Stimulated activated CD8-positive, alpha-beta memory T cell treated with anti-CD3 and anti-CD28 coated beads, Interleukin-4, amount 100 ng/mL, for 1 hour (primary cell): Measurements from ENCODE around the gene CTDNEP1.
"Not testable (repeated sequence)": the region's sequence is repeated elsewhere in the genome, so short reads cannot be mapped to it uniquely, and the experiment has no call there.

ENCODE experiments used
- DNase-seq, 2 donors: peaks; one replicate each; pipeline ENCODE4 v3.0.0-alpha.2; 2020; ENCODE audit warnings: low read depth in 2 of 2, low spot score in 1 of 2

The CTDNEP1 gene

GRCh38 chr17:7249214-7249613 is 2.3 kb downstream of the CTDNEP1 start:
- no peak for DNase-seq

- DNase-seq = no peak
Observed at GRCh38 chr17:7248796-7249195, 2.7 kb downstream of the CTDNEP1 start.

- no peak for DNase-seq
Observed at GRCh38 chr17:7246779-7247178, 4.8 kb downstream of the CTDNEP1 start.

DNA sequence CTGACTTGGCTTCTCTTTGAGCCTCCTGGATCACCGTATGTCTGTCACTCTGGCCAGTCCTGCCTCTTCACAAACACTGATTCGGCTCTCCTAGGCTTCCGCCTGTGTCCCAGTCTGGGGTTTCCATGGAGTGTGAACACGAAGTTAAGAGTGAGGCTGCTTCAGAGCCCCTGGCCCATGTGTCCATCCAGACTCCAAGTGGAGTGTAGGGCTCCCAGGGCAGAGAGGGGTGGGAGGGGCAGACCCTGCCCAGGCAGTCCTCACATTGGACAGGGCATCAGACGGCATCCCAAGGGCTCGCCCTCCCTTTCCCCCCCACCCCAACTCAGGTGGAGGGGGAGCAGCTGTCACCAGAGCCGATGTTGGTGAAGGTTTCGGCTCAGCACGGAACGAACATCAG is 7.7 kb downstream of the CTDNEP1 start:
- not testable (repeated sequence) for DNase-seq

DNA sequence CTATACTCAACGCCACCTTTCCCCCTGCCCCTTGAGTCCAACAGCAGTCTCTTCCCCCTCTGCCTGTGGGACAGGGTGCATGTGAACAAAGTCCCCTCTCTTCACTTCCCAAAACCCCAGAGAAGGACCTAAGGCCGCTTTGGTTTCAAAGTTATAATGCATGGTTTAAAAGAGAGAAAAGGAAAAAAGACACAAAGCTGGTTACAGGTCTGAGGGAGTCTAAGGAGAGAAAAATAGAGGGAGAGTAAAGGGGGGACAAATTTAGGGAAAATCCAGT is 8.1 kb downstream of the CTDNEP1 start:
- no peak for DNase-seq

DNA sequence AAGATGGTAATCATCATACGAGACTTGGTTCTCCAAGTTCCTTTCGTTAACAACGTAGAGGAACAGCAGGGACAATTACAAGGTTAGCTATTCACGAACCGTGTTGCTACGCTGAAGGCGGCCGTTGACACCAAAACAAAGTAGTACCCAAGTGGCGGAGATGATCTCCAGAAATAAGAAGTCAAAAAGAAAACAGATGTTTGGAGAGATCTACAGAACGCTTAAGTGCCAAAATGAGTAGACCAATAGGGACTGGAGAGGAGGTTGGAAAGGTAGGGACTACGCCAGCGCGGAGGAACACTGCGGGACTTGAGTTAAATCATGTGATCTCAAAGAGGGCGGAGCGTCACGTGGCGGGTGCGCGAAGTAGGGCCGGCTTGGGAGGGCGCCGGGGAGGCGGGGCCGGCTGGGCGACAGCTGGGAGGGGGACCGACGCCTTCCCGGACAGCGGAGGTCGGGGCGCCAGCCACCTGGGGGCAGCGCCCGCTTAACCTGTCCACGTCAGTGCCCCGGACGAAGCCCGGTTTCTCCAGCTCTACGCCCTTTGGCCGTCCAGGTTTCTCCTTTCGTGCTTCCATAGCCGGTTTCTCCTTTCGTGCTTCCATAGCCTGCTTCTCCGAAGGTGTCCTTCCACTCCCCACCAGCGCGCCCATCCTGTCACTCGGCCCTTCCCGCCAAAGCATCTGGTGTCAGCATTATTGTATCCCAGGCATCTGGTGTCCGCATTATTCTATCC is 8.6 kb downstream of the CTDNEP1 start:
- peak; percentile 87 to 90 for DNase-seq

DNA sequence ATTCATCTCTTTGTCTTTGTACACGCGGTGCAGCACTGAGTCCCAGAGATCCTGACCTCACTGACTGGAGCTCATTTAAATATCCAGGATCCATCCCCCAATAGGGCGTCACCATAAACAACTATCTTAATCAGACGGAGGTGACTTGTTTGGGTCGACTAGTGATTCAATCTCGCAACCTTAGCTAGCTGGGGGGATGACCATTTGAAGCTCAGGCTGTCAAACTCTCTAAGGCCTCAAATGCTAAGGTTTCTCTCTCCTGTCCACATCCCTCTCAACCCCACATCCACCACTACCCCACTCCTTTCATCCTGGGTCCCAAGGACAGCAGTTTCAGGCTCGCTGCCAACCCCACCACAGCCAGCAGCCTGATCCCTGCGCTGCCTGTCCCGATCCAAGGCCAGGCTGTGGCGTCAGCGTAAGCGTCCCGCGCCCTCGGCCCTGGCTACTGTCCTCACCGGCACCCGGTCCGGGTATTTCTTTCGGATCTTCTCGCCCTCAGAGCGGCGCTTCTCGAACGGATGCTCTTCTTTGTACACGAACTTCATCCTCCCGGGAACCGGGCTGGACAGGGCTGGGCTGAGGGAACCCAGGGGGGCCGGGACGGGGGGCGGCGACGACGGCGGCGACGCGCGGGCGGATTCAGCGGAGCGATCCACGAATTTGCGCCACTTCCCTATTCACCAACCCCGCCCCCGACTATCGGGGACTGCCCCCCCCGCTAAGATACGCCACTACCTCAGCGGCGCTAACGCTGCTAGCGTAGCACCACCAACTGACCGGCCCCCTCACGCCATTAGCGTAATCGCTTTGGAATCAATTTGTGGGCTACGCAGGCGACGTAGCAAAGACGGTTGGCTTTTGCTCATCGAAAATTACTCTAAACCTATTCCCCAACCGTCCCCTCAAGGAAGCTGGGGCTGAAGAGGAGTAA is 9.5 kb downstream of the CTDNEP1 start, which contains the start of gene GABARAP:
Gene GABARAP, minus strand, starts transcription at position 667 of the 934 bp plus-strand sequence. Its CDS starts 119 bp downstream, at position 548.
- peak; percentile 91 for DNase-seq

DNA sequence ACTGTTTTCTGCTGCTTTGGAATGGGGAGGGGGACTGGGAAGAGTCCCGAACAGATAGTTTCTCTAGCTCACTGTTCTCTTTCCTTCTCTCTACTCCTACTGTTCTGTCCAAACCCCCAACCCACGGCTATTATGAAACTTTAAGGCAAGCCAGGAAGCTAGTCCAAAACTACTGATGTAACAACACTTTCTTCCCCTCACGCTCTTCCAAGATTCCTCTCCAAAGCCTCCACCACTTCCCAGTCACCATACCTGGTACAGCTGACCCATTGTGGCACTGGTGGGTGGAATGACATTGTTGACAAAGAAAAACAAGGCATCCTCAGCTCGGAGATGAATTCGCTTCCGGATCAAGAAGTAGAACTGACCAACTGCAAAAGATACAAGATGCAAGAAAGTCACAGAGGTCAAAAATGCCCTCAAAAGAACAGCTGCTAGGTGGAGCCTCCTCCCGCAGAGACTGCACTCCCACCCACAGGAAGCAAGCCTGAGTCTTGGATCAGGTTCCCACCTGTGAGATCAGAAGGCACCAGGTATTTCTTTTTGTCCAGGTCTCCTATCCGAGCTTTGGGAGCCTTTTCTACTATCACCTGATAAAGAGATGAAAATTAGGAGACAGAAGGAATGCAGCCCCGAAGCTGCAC is 10.3 kb downstream of the CTDNEP1 start:
- DNase-seq = no peak

GRCh38 chr17:7240375-7240774 is 11.2 kb downstream of the CTDNEP1 start:
- DNase-seq = no peak

DNA sequence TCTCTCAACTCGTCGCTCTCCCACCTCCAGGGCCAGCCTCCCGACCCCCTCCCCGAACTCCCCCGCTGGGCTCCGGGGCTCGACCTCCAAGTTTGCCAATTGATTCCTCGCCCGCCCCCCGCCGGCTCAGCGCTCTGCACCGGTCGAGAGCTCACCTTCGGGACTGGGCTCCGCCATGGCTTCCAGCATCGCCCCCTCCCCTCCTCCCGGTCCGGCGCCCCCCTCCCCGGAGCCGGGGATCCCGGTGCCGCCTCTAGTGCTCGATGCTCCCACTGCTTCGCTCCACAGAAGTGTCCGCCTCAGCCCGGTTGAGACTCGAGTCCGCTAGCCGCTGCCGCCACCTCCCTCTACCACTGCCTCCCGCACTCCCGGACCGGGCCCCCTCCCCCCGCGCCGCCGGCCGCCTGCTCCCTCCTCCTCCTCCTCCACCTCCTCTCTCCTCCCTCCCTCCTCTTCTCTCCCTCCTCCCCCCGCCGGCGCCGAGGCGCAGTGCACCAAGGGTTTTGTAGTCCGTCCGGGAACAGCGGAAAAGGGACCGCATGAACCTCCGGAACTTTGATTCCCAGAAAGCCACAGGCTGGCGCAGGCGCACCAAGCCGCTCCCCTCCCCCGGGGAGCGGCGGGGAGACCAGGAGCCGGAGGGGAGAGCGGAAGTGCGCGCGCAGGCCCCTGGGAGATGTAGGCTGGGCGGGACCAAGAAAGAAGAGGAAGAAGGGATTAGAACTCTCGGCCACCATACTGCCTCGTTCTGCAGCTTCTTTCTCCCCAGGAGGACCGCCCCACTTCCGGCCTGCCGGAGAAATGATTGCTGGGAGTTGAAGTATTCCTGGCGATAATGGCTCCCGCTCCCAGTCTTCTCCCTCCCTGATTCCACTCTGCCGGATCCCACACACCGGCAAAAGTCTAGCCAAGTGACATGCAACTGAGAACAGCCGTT is 12.2 kb downstream of the CTDNEP1 start, which contains the start of gene PHF23:
Gene PHF23, minus strand, starts transcription at position 367 of the 937 bp plus-strand sequence. Its CDS starts 178 bp downstream, at position 189.
- DNase-seq = peak; percentile 93 to 96

GRCh38 chr17:7238420-7239090 is 13.0 kb downstream of the CTDNEP1 start:
- DNase-seq = no peak

DNA sequence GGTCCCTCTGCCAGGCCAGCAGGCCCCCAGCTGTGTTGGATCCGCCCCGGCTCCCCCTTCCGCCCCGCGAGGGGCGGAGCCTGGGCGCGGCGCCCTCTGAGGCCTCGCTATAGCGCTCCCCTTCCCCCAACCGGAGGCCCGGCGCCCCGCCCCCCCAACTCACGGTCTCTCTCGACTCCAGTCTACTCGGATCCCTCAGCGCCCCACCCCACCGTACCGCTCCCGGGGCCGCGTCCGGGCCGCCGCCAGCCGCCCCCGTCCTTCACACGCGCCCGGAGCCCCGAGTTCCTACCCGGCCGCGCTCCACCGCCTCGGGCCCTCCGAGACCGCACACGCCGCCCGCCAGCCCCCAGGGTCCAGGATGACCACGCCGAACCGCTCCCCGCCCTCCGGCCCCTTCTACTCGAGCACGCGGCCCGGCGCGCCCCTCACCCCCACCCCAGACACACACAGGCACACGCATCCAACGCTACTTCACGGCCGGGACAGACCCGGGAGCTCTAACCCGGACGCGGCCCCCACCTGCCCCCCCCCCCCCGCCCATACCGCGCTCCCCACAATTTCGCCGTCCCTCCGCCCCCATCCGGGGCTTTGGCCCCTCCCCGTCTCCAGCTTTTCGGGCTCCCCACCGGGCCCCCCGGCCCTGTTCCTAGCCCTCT is 13.6 kb downstream of the CTDNEP1 start:
- DNase-seq = peak; percentile 73 to 76

GRCh38 chr17:7237266-7237760 is 14.2 kb downstream of the CTDNEP1 start:
- no peak for DNase-seq

DNA sequence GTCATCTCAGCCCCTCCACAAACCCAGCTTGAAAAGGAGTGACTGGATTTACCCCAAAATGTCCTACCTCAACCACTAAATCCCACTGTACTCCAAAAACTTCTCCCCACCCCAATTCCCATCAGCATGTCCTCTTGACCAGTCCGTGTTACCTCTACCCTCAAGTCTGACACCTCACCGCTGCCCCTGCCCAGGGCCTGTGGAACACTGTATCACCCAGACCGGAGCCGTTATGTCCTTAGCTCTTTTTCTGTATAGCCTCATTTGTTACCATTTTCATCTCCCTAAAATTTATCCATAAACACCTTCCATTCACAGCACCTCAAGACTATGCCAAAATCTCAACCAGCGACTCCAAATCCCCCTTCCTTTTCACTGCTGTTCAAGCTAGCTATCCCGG is 14.7 kb downstream of the CTDNEP1 start:
- no peak for DNase-seq

GRCh38 chr17:7235693-7236665 is 15.6 kb downstream of the CTDNEP1 start:
- no peak for DNase-seq

DNA sequence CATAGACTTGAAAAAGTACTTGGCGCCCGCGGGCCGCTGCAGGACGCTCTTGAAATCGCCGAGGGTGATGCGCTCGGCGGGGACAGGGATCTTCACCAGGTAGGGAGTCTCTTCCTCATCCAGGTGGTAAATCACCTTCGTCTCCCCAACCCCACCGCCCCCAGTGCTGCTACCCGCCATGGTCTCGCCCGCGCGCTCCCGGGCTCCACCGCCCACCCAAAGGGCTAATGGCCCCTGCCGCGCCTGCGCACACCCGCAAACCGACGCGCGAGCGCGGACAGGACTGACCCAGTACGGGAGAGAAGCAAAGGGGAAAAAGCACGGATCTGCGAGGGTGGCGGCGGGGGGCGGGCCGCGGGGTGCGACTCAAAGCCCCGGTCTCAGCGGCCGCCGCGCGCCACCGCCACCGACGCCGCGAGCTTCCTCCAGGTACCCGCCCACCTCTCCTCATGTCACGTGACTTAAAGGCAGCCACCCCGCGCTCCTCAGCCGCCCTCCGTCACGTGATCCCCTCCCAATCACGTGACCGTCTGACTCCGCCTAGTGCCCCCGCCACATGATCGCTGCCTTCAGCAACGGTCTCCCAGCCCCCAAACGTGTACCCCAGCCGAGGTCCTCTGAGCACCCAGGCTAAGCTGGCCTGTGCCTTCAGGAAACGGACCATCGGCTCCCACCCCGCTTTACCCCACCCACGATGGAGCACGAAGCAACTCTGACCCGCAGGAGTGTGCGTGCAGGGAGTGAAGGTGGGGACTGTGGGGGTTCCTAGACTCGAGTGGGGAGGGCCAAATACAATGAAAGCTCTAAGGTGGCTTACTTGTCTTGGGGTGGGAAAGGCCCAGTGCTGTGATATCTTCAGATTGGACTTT is 17.2 kb downstream of the CTDNEP1 start, which contains the start of gene DVL2:
Gene DVL2, minus strand, starts transcription at position 435 of the 869 bp plus-strand sequence. Its CDS starts 255 bp downstream, at position 180.
- DNase-seq = peak; percentile 79 to 90

DNA sequence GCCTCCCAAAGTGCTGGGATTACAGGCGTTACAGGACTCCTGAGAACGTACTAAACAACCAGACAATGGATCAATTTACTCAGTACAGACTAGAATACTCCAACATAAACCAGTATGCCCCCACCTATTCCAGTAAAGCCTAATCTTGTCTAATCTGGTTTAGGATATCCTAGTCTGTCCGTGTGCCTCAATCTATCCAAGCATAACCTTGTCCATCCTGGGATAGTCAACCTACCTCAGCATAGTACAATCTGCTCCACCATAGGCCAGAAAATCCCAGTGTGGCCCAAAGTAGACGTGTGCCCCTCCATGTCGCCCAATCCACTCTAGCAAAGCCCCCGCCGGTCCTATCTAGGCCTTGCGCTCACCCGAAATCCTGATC is 17.8 kb downstream of the CTDNEP1 start:
- no peak for DNase-seq
